GM18870 (cell line): ENCODE measurements around the gene MYL12B.
A peak's percentile ranks its signal among the peaks of the same experiment; 100 is the strongest.

ENCODE experiments used
- ATAC-seq: cut with Tn5 transposase; IDR thresholded peaks from one replicate; pipeline ENCODE4 v1.9.1; 2021; ENCODE audit warnings: moderate library complexity; ENCODE audit not compliant: unreplicated experiment

MYL12B gene

GRCh38 chr18:3234457-3234856 lies 27.5 kb upstream of the MYL12B start:
- no peak for ATAC-seq

- ATAC-seq: no peak
Observed at GRCh38 chr18:3235846-3236245, 26.1 kb upstream of the MYL12B start.

GRCh38 chr18:3236470-3236869 lies 25.5 kb upstream of the MYL12B start:
- ATAC-seq: no peak

GRCh38 chr18:3238742-3239141 lies 23.2 kb upstream of the MYL12B start:
- ATAC-seq: no peak

- ATAC-seq: no peak
Observed at GRCh38 chr18:3245185-3245564, 16.8 kb upstream of the MYL12B start.

- no peak for ATAC-seq
Observed at GRCh38 chr18:3245853-3246634, 15.9 kb upstream of the MYL12B start.

GRCh38 chr18:3246635-3247239 lies 15.2 kb upstream of the MYL12B start:
- no peak for ATAC-seq

GRCh38 chr18:3247240-3248061 lies 14.5 kb upstream of the MYL12B start, which contains the start of gene MYL12A:
TSS of gene MYL12A (plus strand) at chr18:3247801. CDS start at chr18:3253248, 5,447 bp downstream.
- peak; percentile 79 for ATAC-seq

GRCh38 chr18:3248062-3248657 lies 13.8 kb upstream of the MYL12B start:
- ATAC-seq: no peak

GRCh38 chr18:3248658-3249359 lies 13.1 kb upstream of the MYL12B start:
- no peak for ATAC-seq

- ATAC-seq: no peak
Observed at GRCh38 chr18:3250237-3251107, 11.5 kb upstream of the MYL12B start.

- ATAC-seq: no peak
Observed at GRCh38 chr18:3251249-3251962, 10.5 kb upstream of the MYL12B start.

- no peak for ATAC-seq
Observed at GRCh38 chr18:3251963-3252277, 10.0 kb upstream of the MYL12B start.

GRCh38 chr18:3252843-3253242 lies 9.1 kb upstream of the MYL12B start:
- no peak for ATAC-seq

GRCh38 chr18:3254725-3255124 lies 7.2 kb upstream of the MYL12B start:
- ATAC-seq: no peak

- ATAC-seq: no peak
Observed at GRCh38 chr18:3255611-3256165, 6.2 kb upstream of the MYL12B start.

- peak; percentile 43 for ATAC-seq
Observed at GRCh38 chr18:3256693-3257626, 5.0 kb upstream of the MYL12B start.

- no peak for ATAC-seq
Observed at GRCh38 chr18:3257627-3258120, 4.3 kb upstream of the MYL12B start.
